Measurements from ENCODE around the gene LRRC3.

- TF ChIP-seq RAD21 (IDR thresholded peaks at IDR 0.05; ENCODE audit: low read depth) (no peak), EP300 (IDR thresholded peaks at IDR 0.05; ENCODE audit: borderline replicate concordance) (no peak), CREB1 (IDR thresholded peaks at IDR 0.05; ENCODE audit: low read depth) (no peak), TEAD4 (IDR thresholded peaks at IDR 0.05) (no peak), MAX (IDR thresholded peaks at IDR 0.05) (no peak), TAF1 (IDR thresholded peaks at IDR 0.05; ENCODE audit: low read depth) (no peak)
Observed at GRCh38 chr21:44463724-44464123, 8.4 kb downstream of the LRRC3 start.
